ENCODE measurements around the gene RTTN.
A peak's percentile ranks its signal among the peaks of the same experiment; 100 is the strongest.
"Not testable (repeated sequence)": the region's sequence is repeated elsewhere in the genome, so short reads cannot be mapped to it uniquely, and the experiment has no call there.

Gene RTTN

GRCh38 chr18:70205421-70206397 lies at the start of gene RTTN:
TSS of gene RTTN (minus strand) at chr18:70205687. CDS start at chr18:70205658, 29 bp downstream.
- DNase-seq (ENCODE audit: low read depth): peak; percentile 81
- peak within 1 kb of the TSS; percentile 97 for H3K4me3 ChIP-seq (ENCODE audit: low read depth, low read length)
- TF ChIP-seq CTCF (IDR thresholded peaks at IDR 0.05; ENCODE audit: control insufficient read depth, extremely low read depth, insufficient read depth): no peak

GRCh38 chr18:70250781-70251180 lies 45.3 kb upstream of the RTTN start:
- no peak for TF ChIP-seq CTCF (IDR thresholded peaks at IDR 0.05; ENCODE audit: control insufficient read depth, extremely low read depth, insufficient read depth)
- no peak overlapping the region for H3K4me3 ChIP-seq (ENCODE audit: low read depth, low read length)
- DNase-seq (ENCODE audit: low read depth): no peak

GRCh38 chr18:70249861-70250260 lies 44.4 kb upstream of the RTTN start:
- DNase-seq (ENCODE audit: low read depth); H3K4me3 ChIP-seq (ENCODE audit: low read depth, low read length): not testable (repeated sequence)

- no peak for TF ChIP-seq CTCF (IDR thresholded peaks at IDR 0.05; ENCODE audit: control insufficient read depth, extremely low read depth, insufficient read depth)
Measured at GRCh38 chr18:70249118-70249517, 43.6 kb upstream of the RTTN start.

GRCh38 chr18:70246061-70246466 lies 40.6 kb upstream of the RTTN start:
- H3K4me3 ChIP-seq (ENCODE audit: low read depth, low read length): no peak overlapping the region
- TF ChIP-seq CTCF (IDR thresholded peaks at IDR 0.05; ENCODE audit: control insufficient read depth, extremely low read depth, insufficient read depth): no peak
- no peak for DNase-seq (ENCODE audit: low read depth)

More at GRCh38 chr18:70249118-70249517, 43.6 kb upstream of the RTTN start:
- no peak overlapping the region for H3K4me3 ChIP-seq (ENCODE audit: low read depth, low read length)
- no peak for DNase-seq (ENCODE audit: low read depth)

- DNase-seq (ENCODE audit: low read depth): no peak
- H3K4me3 ChIP-seq (ENCODE audit: low read depth, low read length): no peak overlapping the region
- no peak for TF ChIP-seq CTCF (IDR thresholded peaks at IDR 0.05; ENCODE audit: control insufficient read depth, extremely low read depth, insufficient read depth)
Measured at GRCh38 chr18:70243131-70243929, 37.8 kb upstream of the RTTN start.

DNA sequence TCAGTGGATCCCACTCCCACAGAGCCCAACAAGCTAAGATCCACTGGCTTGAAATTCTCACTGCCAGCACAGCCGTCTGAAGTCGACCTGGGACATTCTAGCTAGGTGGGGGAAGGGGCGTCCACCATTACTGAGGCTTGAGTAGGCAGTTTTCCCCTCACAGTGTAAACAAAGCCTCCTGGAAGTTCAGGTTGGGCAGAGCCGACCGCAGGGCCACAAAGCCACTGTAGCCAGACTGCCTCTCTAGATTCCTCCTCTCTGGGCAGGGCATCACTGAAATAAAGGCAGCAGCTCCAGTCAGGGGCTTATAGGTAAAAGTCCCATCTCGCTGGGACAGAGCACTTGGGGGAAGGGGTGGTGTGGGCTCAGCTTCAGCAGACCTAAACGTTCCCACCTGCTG lies 31.4 kb upstream of the RTTN start:
- not testable (repeated sequence) for DNase-seq (ENCODE audit: low read depth); H3K4me3 ChIP-seq (ENCODE audit: low read depth, low read length)
